Neuronal stem cell (in vitro differentiated cells): ENCODE measurements around the gene LRP10.

Experiments
- DNase-seq: peaks from one replicate; pipeline ENCODE4 v3.0.0-alpha.2; 2013; ENCODE audit warnings: low spot score
- H2AFZ ChIP-seq: one replicate; pipeline ENCODE4 v1.6.1; 2013; ENCODE audit warnings: mild to moderate bottlenecking, low read length, inconsistent platforms
- H2AK5ac ChIP-seq: 2 replicates; pipeline ENCODE4 v1.6.1; 2013; ENCODE audit warnings: low read depth, mild to moderate bottlenecking, inconsistent platforms, low read length, moderate library complexity, mixed read lengths
- H2BK120ac ChIP-seq: 2 replicates; pipeline ENCODE4 v1.6.1; 2013; ENCODE audit warnings: low read depth, mild to moderate bottlenecking, inconsistent platforms, low read length, moderate library complexity, mixed read lengths
- H2BK12ac ChIP-seq: one replicate; pipeline ENCODE4 v1.6.1; 2013; ENCODE audit warnings: low read length, inconsistent platforms
- H2BK15ac ChIP-seq: 2 replicates; pipeline ENCODE4 v1.6.1; 2013; ENCODE audit warnings: mild to moderate bottlenecking, low read length, inconsistent platforms, mixed read lengths
- H2BK5ac ChIP-seq: one replicate; pipeline ENCODE4 v1.6.1; 2013; ENCODE audit warnings: inconsistent platforms, mild to moderate bottlenecking, low read length, moderate library complexity
- H3K14ac ChIP-seq: one replicate; pipeline ENCODE4 v1.6.1; 2013; ENCODE audit warnings: low read length, inconsistent platforms
- H3K18ac ChIP-seq: 2 replicates; pipeline ENCODE4 v1.6.1; 2013; ENCODE audit warnings: low read length, inconsistent platforms
- H3K23ac ChIP-seq: 2 replicates; pipeline ENCODE4 v1.6.1; 2013; ENCODE audit warnings: low read depth, mild to moderate bottlenecking, mixed read lengths, low read length, inconsistent platforms; ENCODE audit not compliant: poor library complexity
- H3K27ac ChIP-seq: replicated peaks from 3 replicates; pipeline ENCODE4 v1.5.1; 2013; ENCODE audit warnings: low read length, inconsistent platforms
- H3K27me3 ChIP-seq, 3 experiments: 2 replicates each; pipeline ENCODE4 v1.6.1; 2013; ENCODE audit warnings: low read length in 3 of 3, mild to moderate bottlenecking in 2 of 3, inconsistent platforms in 1 of 3, low read depth in 1 of 3, mixed read lengths in 1 of 3, moderate library complexity in 1 of 3; ENCODE audit not compliant: control insufficient read depth in 3 of 3, insufficient read depth in 3 of 3
- H3K36me3 ChIP-seq, 2 donors: replicated peaks in 1 of 2; 2 replicates each; pipeline ENCODE4 v1.6.1; 2013; ENCODE audit warnings: low read length in 2 of 2; ENCODE audit not compliant: control insufficient read depth in 2 of 2, insufficient read depth in 2 of 2
- H3K4ac ChIP-seq: 2 replicates; pipeline ENCODE4 v1.6.1; 2013; ENCODE audit warnings: inconsistent platforms, mild to moderate bottlenecking, low read length, moderate library complexity
- H3K4me1 ChIP-seq, 2 donors: 1 replicate in 1 of 2; 2 replicates in 1 of 2; pipeline ENCODE4 v1.6.1; 2013; ENCODE audit warnings: low read length in 2 of 2, low read depth in 1 of 2; ENCODE audit not compliant: control insufficient read depth in 2 of 2, insufficient read depth in 1 of 2
- H3K4me2 ChIP-seq: one replicate; pipeline ENCODE4 v1.6.1; 2013; ENCODE audit warnings: mild to moderate bottlenecking, low read length, inconsistent platforms; ENCODE audit not compliant: insufficient read depth, poor library complexity, severe bottlenecking
- H3K4me3 ChIP-seq, 2 donors: 2 replicates each; pipeline ENCODE4 v1.5.1; 2013; ENCODE audit warnings: low read length in 2 of 2, mild to moderate bottlenecking in 2 of 2, inconsistent platforms in 1 of 2, moderate library complexity in 1 of 2
- H3K79me1 ChIP-seq: one replicate; pipeline ENCODE4 v1.6.1; 2013; ENCODE audit warnings: low read depth, mild to moderate bottlenecking, inconsistent platforms, low read length, moderate library complexity
- H3K9ac ChIP-seq: one replicate; pipeline ENCODE4 v1.6.1; 2013; ENCODE audit warnings: mild to moderate bottlenecking, low read depth, low read length, inconsistent platforms; ENCODE audit not compliant: poor library complexity
- H3K9me3 ChIP-seq, 2 donors: replicated peaks in 1 of 2; 2 replicates each; pipeline versions ENCODE3 to v1.6.1; 2013; ENCODE audit warnings: low read length in 2 of 2, mild to moderate bottlenecking in 2 of 2, inconsistent platforms in 1 of 2, low read depth in 1 of 2, mixed read lengths in 1 of 2, moderate library complexity in 1 of 2; ENCODE audit not compliant: control insufficient read depth in 2 of 2, insufficient read depth in 1 of 2
- H4K8ac ChIP-seq: one replicate; pipeline ENCODE4 v1.6.1; 2013; ENCODE audit warnings: low read depth, mild to moderate bottlenecking, inconsistent platforms, low read length, moderate library complexity
- H4K91ac ChIP-seq: one replicate; pipeline ENCODE4 v1.6.1; 2013; ENCODE audit warnings: low read length, low read depth, mild to moderate bottlenecking, inconsistent platforms; ENCODE audit not compliant: poor library complexity
- WGBS, 2 donors: extraction: QIAGEN DNeasy Blood & Tissue Kit; methylation state at CpG; one replicate each; pipeline ENCODE4 v1.1.7; 2013; ENCODE audit warnings: missing lambda C conversion rate in 2 of 2, mixed read lengths in 1 of 2; ENCODE audit not compliant: insufficient read length in 2 of 2, insufficient replicate concordance in 1 of 2; ENCODE audit errors: extremely low coverage in 2 of 2; 5-methylcytosine and 5-hydroxymethylcytosine counted together

Gene LRP10

GRCh38 chr14:22898302-22899090 is 27.0 kb downstream of the LRP10 start:
- peaks cover 22 to 56% of the 10 kb centered on the region in 2 donors for H3K36me3 ChIP-seq
- no peak overlapping the region for H2BK12ac ChIP-seq
- H3K14ac ChIP-seq = no peak overlapping the region
- no peak overlapping the region for H2AK5ac ChIP-seq
- H2AFZ ChIP-seq = no peak overlapping the region
- no peak overlapping the region for H2BK5ac ChIP-seq
- no peak for DNase-seq
- H2BK15ac ChIP-seq = no peak overlapping the region
- H3K4ac ChIP-seq = no peak overlapping the region
- H3K79me1 ChIP-seq = no peaks in the 10 kb centered on the region
- no peaks in the 10 kb centered on the region for H3K9me3 ChIP-seq
- no peak overlapping the region for H3K4me2 ChIP-seq
- WGBS, 2 donors = no CpG with 5 or more reads among the region's 8 CpGs
- no peak overlapping the region for H3K18ac ChIP-seq
- H3K23ac ChIP-seq = no peak overlapping the region
- H4K91ac ChIP-seq = no peak overlapping the region
- no peak overlapping the region for H3K27ac ChIP-seq
- no peak overlapping the region for H3K4me3 ChIP-seq
- peaks cover 0 to 4% of the 10 kb centered on the region in 2 donors for H3K4me1 ChIP-seq
- H3K27me3 ChIP-seq = no peaks in the 10 kb centered on the region
- H2BK120ac ChIP-seq = no peak overlapping the region
- no peak overlapping the region for H4K8ac ChIP-seq
- H3K9ac ChIP-seq = no peak overlapping the region

- Histone ChIP-seq H2BK15ac (no peak overlapping the region), H3K36me3 (peaks cover 36 to 73% of the 10 kb centered on the region in 2 donors), H3K4me1 (peaks cover 0 to 4% of the 10 kb centered on the region in 2 donors), H2BK5ac (no peak overlapping the region), H2BK120ac (no peak overlapping the region), H3K4me2 (no peak overlapping the region), H3K27ac (no peak overlapping the region), H3K9me3 (no peaks in the 10 kb centered on the region), H4K91ac (no peak overlapping the region), H2AFZ (no peak overlapping the region), H3K18ac (no peak overlapping the region), H2BK12ac (no peak overlapping the region), H2AK5ac (no peak overlapping the region), H3K79me1 (no peaks in the 10 kb centered on the region), H3K4me3 (no peak overlapping the region), H4K8ac (no peak overlapping the region), H3K9ac (no peak overlapping the region), H3K14ac (no peak overlapping the region), H3K4ac (no peak overlapping the region), H3K23ac (no peak overlapping the region), H3K27me3 (no peaks in the 10 kb centered on the region)
- peak; percentile 64 for DNase-seq
- WGBS, 2 donors = no CpG with 5 or more reads among the region's 3 CpGs
Measured at GRCh38 chr14:22900081-22900799, 28.7 kb downstream of the LRP10 start.

GRCh38 chr14:22901799-22902198 is 30.3 kb downstream of the LRP10 start:
- H3K14ac ChIP-seq = no peak overlapping the region
- H3K23ac ChIP-seq = no peak overlapping the region
- no peak overlapping the region for H3K9ac ChIP-seq
- no peak overlapping the region for H4K8ac ChIP-seq
- H3K4ac ChIP-seq = no peak overlapping the region
- H3K27me3 ChIP-seq = no peaks in the 10 kb centered on the region
- no peak overlapping the region for H2AK5ac ChIP-seq
- no peak for DNase-seq
- no peak overlapping the region for H3K4me2 ChIP-seq
- H2BK5ac ChIP-seq = no peak overlapping the region
- no peaks in the 10 kb centered on the region for H3K79me1 ChIP-seq
- no peak overlapping the region for H2BK15ac ChIP-seq
- no CpG with 5 or more reads among the region's 7 CpGs for WGBS, 2 donors
- H3K36me3 ChIP-seq = peaks cover 45 to 89% of the 10 kb centered on the region in 2 donors
- no peak overlapping the region for H2BK120ac ChIP-seq
- peaks cover 0 to 4% of the 10 kb centered on the region in 2 donors for H3K4me1 ChIP-seq
- H4K91ac ChIP-seq = no peak overlapping the region
- no peak overlapping the region for H3K18ac ChIP-seq
- H3K9me3 ChIP-seq = no peaks in the 10 kb centered on the region
- H3K4me3 ChIP-seq = no peak overlapping the region
- no peak overlapping the region for H3K27ac ChIP-seq
- H2BK12ac ChIP-seq = no peak overlapping the region
- H2AFZ ChIP-seq = no peak overlapping the region

- no peak overlapping the region for H3K23ac ChIP-seq
- no peak overlapping the region for H2BK15ac ChIP-seq
- no peak overlapping the region for H3K4me2 ChIP-seq
- no peak for DNase-seq
- no peak overlapping the region for H4K8ac ChIP-seq
- H3K14ac ChIP-seq = no peak overlapping the region
- H3K4me1 ChIP-seq = peaks cover 0 to 4% of the 10 kb centered on the region in 2 donors
- no peak overlapping the region for H2BK5ac ChIP-seq
- H3K9ac ChIP-seq = no peak overlapping the region
- WGBS, 2 donors = no CpG with 5 or more reads among the region's 2 CpGs
- H2BK12ac ChIP-seq = no peak overlapping the region
- no peak overlapping the region for H3K18ac ChIP-seq
- no peak overlapping the region for H2AK5ac ChIP-seq
- peaks cover 48 to 98% of the 10 kb centered on the region in 2 donors for H3K36me3 ChIP-seq
- H3K27ac ChIP-seq = no peak overlapping the region
- H2AFZ ChIP-seq = no peak overlapping the region
- H3K27me3 ChIP-seq = no peaks in the 10 kb centered on the region
- no peak overlapping the region for H2BK120ac ChIP-seq
- no peak overlapping the region for H3K4ac ChIP-seq
- H3K4me3 ChIP-seq = no peak overlapping the region
- H3K79me1 ChIP-seq = no peaks in the 10 kb centered on the region
- no peak overlapping the region for H4K91ac ChIP-seq
- H3K9me3 ChIP-seq = no peaks in the 10 kb centered on the region
Measured at GRCh38 chr14:22903742-22904087, 32.2 kb downstream of the LRP10 start.
